Posterior vena cava (tissue), 2 donors: ENCODE data around the gene SLC35C1. TPM values are rescaled to one million over a fixed set of nuclear protein-coding genes. Genes with fewer than 3 reads are reported as not detected.
"Not testable (repeated sequence)": the region's sequence is repeated elsewhere in the genome, so short reads cannot be mapped to it uniquely, and the experiment has no call there.

Source experiments
- DNase-seq: peaks from one replicate; pipeline ENCODE4 v3.0.0-alpha.2; 2020; ENCODE audit warnings: low spot score
- intact Hi-C, 2 donors: fragments of 100-400 bp; cut with DNase I; formaldehyde crosslinking; loops; one replicate each; pipeline versions ENCODE4 v1.14.1 to v1.14.2; 2022 to 2023
- total RNA-seq, 2 donors: library from RNA; stranded (reverse); fragmentation: NEBNext Ultra II Directional; extraction: Animal tissue kit (Norgen Biotek cat#: 25700); gene quantifications; one replicate each; pipeline ENCODE4 v1.2.1, GENCODE V29; 2021
- donor health status: DM: yes; HTN: yes; CAD: no.
- donor health status: DM: yes; HTN: yes; CAD: no.

The SLC35C1 gene
- total RNA-seq, 2 donors from 2014 or later: 13.4 to 13.6 TPM

GRCh38 chr11:45806937-45807791, 2.2 kb downstream of the SLC35C1 start:
- no peak for DNase-seq
- intact Hi-C loops: loop anchor here in 1 of 2 donors (5.0 kb wide), 1 partner anchor 95 kb away; no protein-coding TSS in a partner anchor

- intact Hi-C loops: loop anchor here in 1 of 2 donors (5.0 kb wide), 1 partner anchor 94 kb away; no protein-coding TSS in a partner anchor
- no peak for DNase-seq
These were observed 2.9 kb downstream of the SLC35C1 start for GRCh38 chr11:45807792-45808238.

GRCh38 chr11:45808427-45808826, 3.5 kb downstream of the SLC35C1 start:
- intact Hi-C loops: loop anchor here in 1 of 2 donors (5.0 kb wide), 1 partner anchor 94 kb away; no protein-coding TSS in a partner anchor
- DNase-seq: not testable (repeated sequence)

- intact Hi-C loops: loop anchor here in 1 of 2 donors (5.0 kb wide), 1 partner anchor 93 kb away; no protein-coding TSS in a partner anchor
- DNase-seq: no peak
These were observed 4.8 kb downstream of the SLC35C1 start for GRCh38 chr11:45809456-45810395.

- intact Hi-C loops: no loop called here
- DNase-seq: no peak
These were observed 5.6 kb downstream of the SLC35C1 start for GRCh38 chr11:45810431-45811108.

GRCh38 chr11:45811109-45811435, 6.1 kb downstream of the SLC35C1 start:
- intact Hi-C loops: no loop called here
- no peak for DNase-seq

- no peak for DNase-seq
- intact Hi-C loops: no loop called here
These were observed 6.8 kb downstream of the SLC35C1 start for GRCh38 chr11:45811571-45812290.

GRCh38 chr11:45812581-45813548, 7.9 kb downstream of the SLC35C1 start:
- intact Hi-C loops: no loop called here
- no peak for DNase-seq

GRCh38 chr11:45815747-45816146, 10.8 kb downstream of the SLC35C1 start:
- no peak for DNase-seq
- intact Hi-C loops: no loop called here

- DNase-seq: no peak
- intact Hi-C loops: no loop called here
These were observed 11.7 kb downstream of the SLC35C1 start for GRCh38 chr11:45816614-45817013.

GRCh38 chr11:45817191-45817590, 12.2 kb downstream of the SLC35C1 start:
- DNase-seq: no peak
- intact Hi-C loops: no loop called here

- DNase-seq: no peak
- intact Hi-C loops: no loop called here
These were observed 14.1 kb downstream of the SLC35C1 start for GRCh38 chr11:45818961-45819605.

GRCh38 chr11:45820211-45820857, 15.4 kb downstream of the SLC35C1 start:
- no peak for DNase-seq
- intact Hi-C loops: no loop called here

GRCh38 chr11:45826492-45826891, 21.5 kb downstream of the SLC35C1 start:
- DNase-seq, intact Hi-C loops: not testable (repeated sequence)

- no peak for DNase-seq
- intact Hi-C loops: no loop called here
These were observed 22.2 kb downstream of the SLC35C1 start for GRCh38 chr11:45827123-45827522.

GRCh38 chr11:45828996-45829395, 24.0 kb downstream of the SLC35C1 start:
- no peak for DNase-seq
- intact Hi-C loops: no loop called here

GRCh38 chr11:45830596-45830995, 25.6 kb downstream of the SLC35C1 start:
- intact Hi-C loops: no loop called here
- DNase-seq: no peak
